Natural killer cell (primary cell): Measurements from ENCODE around the gene FRMPD1. TPM values are rescaled to one million over a fixed set of nuclear protein-coding genes. Genes with fewer than 3 reads are reported as not detected.

Experiments used
- ATAC-seq, 3 donors: fragments of 150-1000 bp in 2 of 3; fragments of 200-7000 bp in 1 of 3; cut with Tn5 transposase; 1 replicate in 1 of 3; 2 replicates in 2 of 3; pipeline ENCODE4 v1.10.0; 2021; ENCODE audit warnings: mild to moderate bottlenecking in 2 of 3, moderate library complexity in 2 of 3
- DNase-seq, 2 donors: peaks; one replicate each; pipeline versions ENCODE4 v3.0.0 to v3.0.0-alpha.2; 2013 to 2021; ENCODE audit warnings: mixed read lengths in 1 of 2
- H3K27ac ChIP-seq: one replicate; pipeline ENCODE4 v1.5.1; 2013; ENCODE audit warnings: mild to moderate bottlenecking, low read length
- H3K27me3 ChIP-seq: one replicate; pipeline ENCODE4 v1.6.1; 2013; ENCODE audit warnings: low read length; ENCODE audit not compliant: control insufficient read depth, insufficient read depth
- H3K36me3 ChIP-seq: one replicate; pipeline ENCODE4 v1.6.1; 2013; ENCODE audit warnings: low read length; ENCODE audit not compliant: control insufficient read depth, insufficient read depth
- H3K4me1 ChIP-seq: one replicate; pipeline ENCODE4 v1.6.1; 2013; ENCODE audit warnings: low read length; ENCODE audit not compliant: control insufficient read depth, insufficient read depth
- H3K4me3 ChIP-seq: one replicate; pipeline ENCODE4 v1.5.1; 2013; ENCODE audit warnings: low read length
- H3K9me3 ChIP-seq: one replicate; pipeline ENCODE4 v1.6.1; 2013; ENCODE audit warnings: low read length; ENCODE audit not compliant: control insufficient read depth, insufficient read depth
- H3K27ac Mint-ChIP-seq, 2 donors: one replicate each; pipeline ENCODE4 v1.8.0; 2022; ENCODE audit warnings: mild to moderate bottlenecking in 2 of 2, mixed read lengths in 2 of 2, moderate library complexity in 1 of 2
- H3K27me3 Mint-ChIP-seq, 2 donors: one replicate each; pipeline ENCODE4 v1.8.0; 2022; ENCODE audit warnings: low read depth in 2 of 2, mixed read lengths in 2 of 2
- H3K36me3 Mint-ChIP-seq: one replicate; pipeline ENCODE4 v1.8.0; 2022; ENCODE audit warnings: mixed read lengths
- H3K4me1 Mint-ChIP-seq, 2 donors: one replicate each; pipeline ENCODE4 v1.8.0; 2022; ENCODE audit warnings: mixed read lengths in 2 of 2
- H3K4me3 Mint-ChIP-seq: one replicate; pipeline ENCODE4 v1.8.0; 2022; ENCODE audit warnings: mild to moderate bottlenecking, moderate library complexity, mixed read lengths
- H3K9me3 Mint-ChIP-seq, 2 donors: one replicate each; pipeline ENCODE4 v1.8.0; 2022; ENCODE audit warnings: mixed read lengths in 2 of 2
- CTCF ChIP-seq: fragments of 200-600 bp; IDR thresholded peaks from one replicate; pipeline ENCODE4 v1.8.0; 2022; ENCODE audit warnings: antibody characterized with exemption
- WGBS: methylation state at CpG from one replicate; pipeline ENCODE4 v1.1.7; 2013; ENCODE audit warnings: missing lambda C conversion rate; ENCODE audit not compliant: insufficient coverage; 5-methylcytosine and 5-hydroxymethylcytosine counted together
- intact Hi-C: fragments of 100-400 bp; cut with micrococcal nuclease; formaldehyde crosslinking; loops from one replicate; pipeline ENCODE4 v1.14.2; 2022
- total RNA-seq, 4 donors: library from RNA; stranded (reverse); fragments of 120-200 nt in 1 of 4; gene quantifications; one replicate each; pipeline versions ENCODE4 v1.2.3 to v1.2.4, GENCODE V29; 2013 to 2022

Gene FRMPD1
- total RNA-seq, 3 donors from 2014 or later (not counting 1 experiment from before 2014, with no cell fraction given), result not detected

- H3K27ac ChIP-seq, result no peak overlapping the region
- peaks cover 39% of the 10 kb centered on the region for H3K36me3 ChIP-seq
- no peaks in the 10 kb centered on the region for H3K4me1 ChIP-seq
- ATAC-seq (no peak), DNase-seq (no peak)
- H3K36me3 Mint-ChIP-seq, result no peaks in the 10 kb centered on the region
- H3K9me3 ChIP-seq, result no peaks in the 10 kb centered on the region
- H3K4me1 Mint-ChIP-seq, result peaks cover 0 to 6% of the 10 kb centered on the region in 2 donors
- no peaks in the 10 kb centered on the region for H3K9me3 Mint-ChIP-seq
- H3K27ac Mint-ChIP-seq, result peak overlapping the region in 1 of 2 donors; percentile 15
- no peak overlapping the region for H3K4me3 Mint-ChIP-seq
- intact Hi-C loops, result no loop called here
- WGBS, result 96% methylated on average over 3 of the region's 3 CpGs
- H3K27me3 ChIP-seq, result no peaks in the 10 kb centered on the region
- H3K27me3 Mint-ChIP-seq, result no peaks in the 10 kb centered on the region
- no peak for TF ChIP-seq CTCF
- no peak overlapping the region for H3K4me3 ChIP-seq
Measured at GRCh38 chr9:37769995-37770394, 119.2 kb downstream of the FRMPD1 start.

DNA sequence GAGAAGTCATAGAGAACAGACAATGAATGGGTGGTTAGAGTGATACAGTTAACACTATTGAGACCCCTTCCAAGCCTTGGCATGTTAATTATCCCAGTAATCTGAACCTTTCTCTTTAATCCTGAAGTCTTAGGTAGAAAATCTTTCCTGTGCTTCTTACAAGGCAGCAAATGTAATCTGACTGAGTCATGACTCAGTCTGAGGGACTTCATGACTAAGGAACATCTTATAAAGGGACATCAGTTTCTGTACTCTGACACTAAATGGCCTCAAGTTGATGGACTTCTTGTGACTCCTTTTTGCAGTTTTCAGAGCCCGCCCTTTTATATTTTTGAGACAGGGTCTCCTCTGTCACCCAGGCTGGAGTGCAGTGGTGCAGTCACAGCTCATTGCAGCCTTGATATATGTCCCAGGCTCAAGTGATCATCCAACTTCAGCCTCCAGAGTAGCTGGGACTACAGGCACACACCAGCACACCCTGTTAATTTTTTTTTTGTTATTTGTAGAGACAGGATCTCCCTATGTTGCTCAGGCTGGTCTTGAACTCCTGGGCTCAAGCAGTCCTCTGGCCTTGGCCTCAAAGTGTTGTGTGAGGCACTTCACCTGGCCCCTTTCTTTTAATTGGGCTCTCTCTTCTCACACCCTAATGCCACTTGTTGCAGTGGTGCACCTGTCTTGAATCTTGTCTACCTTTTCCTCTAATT lies 124.6 kb downstream of the FRMPD1 start:
- no peak for TF ChIP-seq CTCF
- H3K36me3 ChIP-seq, result peaks cover 52% of the 10 kb centered on the region
- no peaks in the 10 kb centered on the region for H3K27me3 Mint-ChIP-seq
- peaks cover 6% of the 10 kb centered on the region in 2 donors for H3K4me1 Mint-ChIP-seq
- no peak overlapping the region for H3K27ac ChIP-seq
- no peaks in the 10 kb centered on the region for H3K9me3 ChIP-seq
- H3K27me3 ChIP-seq, result no peaks in the 10 kb centered on the region
- intact Hi-C loops, result no loop called here
- no peaks in the 10 kb centered on the region for H3K9me3 Mint-ChIP-seq
- no peak overlapping the region for H3K4me3 ChIP-seq
- H3K4me3 Mint-ChIP-seq, result no peak overlapping the region
- H3K4me1 ChIP-seq, result no peaks in the 10 kb centered on the region
- 100% methylated on average over 1 of the region's 1 CpG for WGBS
- peaks cover 3% of the 10 kb centered on the region for H3K36me3 Mint-ChIP-seq
- no peak for DNase-seq
- H3K27ac Mint-ChIP-seq, result no peak overlapping the region
- ATAC-seq, result no peak

GRCh38 chr9:37776328-37776727 lies 125.6 kb downstream of the FRMPD1 start:
- ATAC-seq (no peak), DNase-seq (no peak)
- Histone ChIP-seq H3K27ac (no peak overlapping the region), H3K4me1 (no peaks in the 10 kb centered on the region), H3K27me3 (no peaks in the 10 kb centered on the region), H3K36me3 (peaks cover 56% of the 10 kb centered on the region), H3K4me3 (no peak overlapping the region), H3K9me3 (no peaks in the 10 kb centered on the region)
- Mint-ChIP-seq H3K4me3 (no peak overlapping the region), H3K27me3 (no peaks in the 10 kb centered on the region), H3K36me3 (peaks cover 12% of the 10 kb centered on the region), H3K9me3 (no peaks in the 10 kb centered on the region), H3K27ac (no peak overlapping the region), H3K4me1 (peaks cover 8 to 9% of the 10 kb centered on the region in 2 donors)
- no peak for TF ChIP-seq CTCF
- intact Hi-C loops, result no loop called here
- 99% methylated on average over 5 of the region's 5 CpGs for WGBS

DNA sequence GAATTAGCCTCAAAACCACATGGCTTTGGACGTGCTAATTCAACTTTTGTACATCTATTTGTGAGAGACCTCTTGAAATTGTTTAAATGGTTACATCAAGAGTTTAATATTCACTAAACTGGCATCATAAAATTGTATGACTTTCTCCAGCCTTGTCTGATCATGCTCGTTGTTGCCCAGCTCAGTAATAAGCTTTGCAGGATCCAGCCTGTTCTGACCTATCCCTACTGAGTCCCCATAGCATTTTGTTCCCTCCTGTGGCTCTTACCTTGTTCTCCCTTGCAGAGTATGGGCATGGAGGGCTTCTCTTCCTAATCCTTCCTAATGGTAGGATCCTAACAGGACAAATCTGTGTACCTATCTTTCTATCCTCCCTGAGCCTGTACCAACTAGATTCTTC lies 127.8 kb downstream of the FRMPD1 start:
- ATAC-seq, result no peak
- Mint-ChIP-seq H3K4me1 (peaks cover 27 to 28% of the 10 kb centered on the region in 2 donors), H3K27me3 (no peaks in the 10 kb centered on the region), H3K36me3 (peaks cover 21% of the 10 kb centered on the region), H3K27ac (no peak overlapping the region), H3K9me3 (no peaks in the 10 kb centered on the region), H3K4me3 (no peak overlapping the region)
- intact Hi-C loops, result no loop called here
- Histone ChIP-seq H3K9me3 (no peaks in the 10 kb centered on the region), H3K36me3 (peaks cover 64% of the 10 kb centered on the region), H3K27me3 (no peaks in the 10 kb centered on the region), H3K4me3 (no peak overlapping the region), H3K4me1 (no peaks in the 10 kb centered on the region), H3K27ac (no peak overlapping the region)
- TF ChIP-seq CTCF, result no peak
- WGBS, result 80% methylated on average over 1 of the region's 2 CpGs
- no peak for DNase-seq
